ENCODE data around the gene UNC80.
"Not testable (repeated sequence)": the region's sequence is repeated elsewhere in the genome, so short reads cannot be mapped to it uniquely, and the experiment has no call there.

Gene UNC80

GRCh38 chr2:209790066-209790728 is 18.6 kb downstream of the UNC80 start:
- Histone ChIP-seq H4K20me1 (ENCODE audit: low read depth, low read length) (no peaks in the 10 kb centered on the region), H3K4me2 (ENCODE audit: low read depth, low read length, poor library complexity, severe bottlenecking) (peak overlapping the region; percentile 12), H3K36me3 (ENCODE audit: low read length) (no peaks in the 10 kb centered on the region), H3K79me2 (ENCODE audit: insufficient read depth, low read length) (no peaks in the 10 kb centered on the region), H3K4me3 (ENCODE audit: insufficient read depth, low read length, poor library complexity, severe bottlenecking) (no peak overlapping the region), H3K27me3 (ENCODE audit: low read length) (no peaks in the 10 kb centered on the region), H3K27ac (ENCODE audit: low read depth, low read length) (no peak overlapping the region), H2AFZ (ENCODE audit: low read depth, low read length, severe bottlenecking) (no peak overlapping the region), H3K9ac (ENCODE audit: low read length) (no peak overlapping the region), H3K9me3 (ENCODE audit: insufficient read depth, low read length) (no peaks in the 10 kb centered on the region), H3F3A (ENCODE audit: insufficient read depth) (no peaks in the 10 kb centered on the region), H3K9me2 (replicated peaks; ENCODE audit: insufficient read depth, low read length) (no peaks in the 10 kb centered on the region)
- TF ChIP-seq, protein P1, sequence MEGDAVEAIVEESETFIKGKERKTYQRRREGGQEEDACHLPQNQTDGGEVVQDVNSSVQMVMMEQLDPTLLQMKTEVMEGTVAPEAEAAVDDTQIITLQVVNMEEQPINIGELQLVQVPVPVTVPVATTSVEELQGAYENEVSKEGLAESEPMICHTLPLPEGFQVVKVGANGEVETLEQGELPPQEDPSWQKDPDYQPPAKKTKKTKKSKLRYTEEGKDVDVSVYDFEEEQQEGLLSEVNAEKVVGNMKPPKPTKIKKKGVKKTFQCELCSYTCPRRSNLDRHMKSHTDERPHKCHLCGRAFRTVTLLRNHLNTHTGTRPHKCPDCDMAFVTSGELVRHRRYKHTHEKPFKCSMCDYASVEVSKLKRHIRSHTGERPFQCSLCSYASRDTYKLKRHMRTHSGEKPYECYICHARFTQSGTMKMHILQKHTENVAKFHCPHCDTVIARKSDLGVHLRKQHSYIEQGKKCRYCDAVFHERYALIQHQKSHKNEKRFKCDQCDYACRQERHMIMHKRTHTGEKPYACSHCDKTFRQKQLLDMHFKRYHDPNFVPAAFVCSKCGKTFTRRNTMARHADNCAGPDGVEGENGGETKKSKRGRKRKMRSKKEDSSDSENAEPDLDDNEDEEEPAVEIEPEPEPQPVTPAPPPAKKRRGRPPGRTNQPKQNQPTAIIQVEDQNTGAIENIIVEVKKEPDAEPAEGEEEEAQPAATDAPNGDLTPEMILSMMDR (IDR thresholded peaks at IDR 0.05; ENCODE audit: insufficient read depth, low read length, poor library complexity, severe bottlenecking): no peak
- TF ChIP-seq EZH2phosphoT487 (conservative IDR thresholded peaks at IDR 0.05; ENCODE audit: low read length): no peak

- Histone ChIP-seq H3K27me3 (ENCODE audit: low read length) (no peaks in the 10 kb centered on the region), H3F3A (ENCODE audit: insufficient read depth) (no peaks in the 10 kb centered on the region), H3K9me2 (replicated peaks; ENCODE audit: insufficient read depth, low read length) (no peaks in the 10 kb centered on the region), H3K4me2 (ENCODE audit: low read depth, low read length, poor library complexity, severe bottlenecking) (no peak overlapping the region), H3K27ac (ENCODE audit: low read depth, low read length) (no peak overlapping the region), H3K79me2 (ENCODE audit: insufficient read depth, low read length) (no peaks in the 10 kb centered on the region), H3K36me3 (ENCODE audit: low read length) (no peaks in the 10 kb centered on the region), H3K4me3 (ENCODE audit: insufficient read depth, low read length, poor library complexity, severe bottlenecking) (no peak overlapping the region), H4K20me1 (ENCODE audit: low read depth, low read length) (no peaks in the 10 kb centered on the region), H2AFZ (ENCODE audit: low read depth, low read length, severe bottlenecking) (no peak overlapping the region), H3K9ac (ENCODE audit: low read length) (no peak overlapping the region), H3K9me3 (ENCODE audit: insufficient read depth, low read length) (no peaks in the 10 kb centered on the region)
- TF ChIP-seq, protein P1 (IDR thresholded peaks at IDR 0.05; ENCODE audit: insufficient read depth, low read length, poor library complexity, severe bottlenecking): no peak
- no peak for TF ChIP-seq EZH2phosphoT487 (conservative IDR thresholded peaks at IDR 0.05; ENCODE audit: low read length)
These were observed 19.5 kb downstream of the UNC80 start for GRCh38 chr2:209791151-209791550.

DNA sequence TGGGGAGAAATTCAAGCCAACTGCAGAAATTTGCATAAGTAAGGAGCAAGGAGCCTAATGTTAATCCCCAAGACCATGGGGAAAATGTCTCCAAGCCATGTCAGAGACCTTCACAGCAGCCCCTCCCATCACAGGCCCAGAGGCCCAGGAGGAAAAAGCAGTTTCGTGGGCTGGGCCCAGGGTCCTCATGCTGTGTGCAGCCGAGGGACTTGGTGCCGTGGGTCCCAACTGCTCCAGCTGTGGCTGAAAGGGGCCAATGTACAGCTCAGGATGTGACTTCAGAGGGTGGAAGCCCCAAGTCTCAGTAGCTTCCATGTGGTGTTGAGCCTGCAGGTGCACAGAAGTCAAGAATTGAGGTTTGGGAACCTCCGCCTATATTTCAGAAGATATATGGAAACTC is 23.8 kb downstream of the UNC80 start:
- not testable (repeated sequence) for H3K27ac ChIP-seq (ENCODE audit: low read depth, low read length); H3K4me3 ChIP-seq (ENCODE audit: insufficient read depth, low read length, poor library complexity, severe bottlenecking); H2AFZ ChIP-seq (ENCODE audit: low read depth, low read length, severe bottlenecking); H3K9ac ChIP-seq (ENCODE audit: low read length); H3K79me2 ChIP-seq (ENCODE audit: insufficient read depth, low read length); H3K4me2 ChIP-seq (ENCODE audit: low read depth, low read length, poor library complexity, severe bottlenecking); H3K9me3 ChIP-seq (ENCODE audit: insufficient read depth, low read length); H3K9me2 ChIP-seq (replicated peaks; ENCODE audit: insufficient read depth, low read length); H3K27me3 ChIP-seq (ENCODE audit: low read length); H3F3A ChIP-seq (ENCODE audit: insufficient read depth); H4K20me1 ChIP-seq (ENCODE audit: low read depth, low read length); H3K36me3 ChIP-seq (ENCODE audit: low read length)

DNA sequence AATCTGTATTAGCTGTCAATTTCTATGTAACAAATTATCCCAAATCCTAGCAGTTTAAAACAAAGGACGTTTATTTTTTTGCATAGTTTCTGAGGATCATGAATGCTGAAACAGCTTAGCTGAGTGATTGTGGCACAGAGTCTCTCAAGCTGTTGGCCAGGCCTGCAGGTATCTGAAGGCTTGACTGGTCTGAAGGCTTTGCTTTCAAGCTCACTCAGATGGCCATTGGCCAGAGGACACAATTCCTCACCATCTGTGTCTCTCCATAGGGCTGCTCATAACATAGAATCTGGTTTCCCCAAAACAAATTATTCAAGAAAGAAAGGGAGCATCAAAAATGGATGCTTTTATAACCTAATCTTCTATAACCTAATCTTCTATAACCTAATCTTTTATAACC is 33.7 kb downstream of the UNC80 start:
- TF ChIP-seq, protein P1 (IDR thresholded peaks at IDR 0.05; ENCODE audit: insufficient read depth, low read length, poor library complexity, severe bottlenecking): no peak
- no peak for TF ChIP-seq EZH2phosphoT487 (conservative IDR thresholded peaks at IDR 0.05; ENCODE audit: low read length)
- H3K27me3 ChIP-seq (ENCODE audit: low read length): no peaks in the 10 kb centered on the region
- no peaks in the 10 kb centered on the region for H3F3A ChIP-seq (ENCODE audit: insufficient read depth)
- no peaks in the 10 kb centered on the region for H3K9me2 ChIP-seq (replicated peaks; ENCODE audit: insufficient read depth, low read length)
- no peaks in the 10 kb centered on the region for H3K9me3 ChIP-seq (ENCODE audit: insufficient read depth, low read length)
- no peaks in the 10 kb centered on the region for H3K36me3 ChIP-seq (ENCODE audit: low read length)
- H4K20me1 ChIP-seq (ENCODE audit: low read depth, low read length): no peaks in the 10 kb centered on the region
- no peak overlapping the region for H3K27ac ChIP-seq (ENCODE audit: low read depth, low read length)
- H2AFZ ChIP-seq (ENCODE audit: low read depth, low read length, severe bottlenecking): no peak overlapping the region
- H3K79me2 ChIP-seq (ENCODE audit: insufficient read depth, low read length): no peaks in the 10 kb centered on the region
- no peak overlapping the region for H3K4me2 ChIP-seq (ENCODE audit: low read depth, low read length, poor library complexity, severe bottlenecking)
- no peak overlapping the region for H3K4me3 ChIP-seq (ENCODE audit: insufficient read depth, low read length, poor library complexity, severe bottlenecking)
- no peak overlapping the region for H3K9ac ChIP-seq (ENCODE audit: low read length)

All from SU-DHL-6 (cell line).